ENCODE results near the gene TCL1B. TPM values are rescaled to one million over a fixed set of nuclear protein-coding genes. Genes with fewer than 3 reads are reported as not detected.

Gene TCL1B
- total and polyA plus RNA-seq, 2 of the 8 experiments (the other 6 are each of a cell fraction or from before 2014, with no cell fraction given), result 9.6 to 11.5 TPM

DNA sequence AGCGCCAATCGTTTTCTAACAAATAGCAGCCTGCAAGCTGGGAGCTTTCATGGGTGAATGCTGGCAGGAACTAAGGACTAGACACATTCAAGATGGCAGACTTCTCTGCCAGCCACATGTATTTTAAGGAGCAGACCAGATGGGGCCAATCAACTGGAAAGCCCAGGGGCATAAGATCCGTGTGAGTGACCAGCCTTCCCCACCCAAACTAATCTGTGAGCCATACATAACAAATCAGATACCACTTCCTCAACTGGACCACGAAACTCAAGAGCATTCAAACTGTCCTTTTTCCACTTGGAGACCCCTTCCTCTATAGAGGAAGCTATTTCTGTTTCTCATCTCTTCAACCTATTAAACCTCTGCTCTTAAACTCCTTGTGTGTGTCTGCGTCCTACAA is 9.7 kb downstream of the TCL1B start:
- no peak overlapping the region for H3K27ac ChIP-seq (ENCODE audit: low read depth, low read length)
- no peak overlapping the region for H2AFZ ChIP-seq (ENCODE audit: low read length)
- DNase-seq (ENCODE audit: low read depth in 1 of 2, low spot score in 2 of 2) (no peak), FAIRE-seq (no peak)
- H4K20me1 ChIP-seq (replicated peaks in 1 of 2; ENCODE audit: control insufficient read depth in 1 of 2, insufficient read depth in 2 of 2, low read length in 2 of 2), result peaks cover 1% of the 10 kb centered on the region in 2 experiments
- POLR2A ChIA-PET (ENCODE audit: partially characterized antibody), result no interaction called here
- TF ChIP-seq TCF12 (IDR thresholded peaks at IDR 0.05; ENCODE audit: low read depth, low read length), result no peak
- no peak overlapping the region for H3K4me2 ChIP-seq (ENCODE audit: insufficient read depth in 1 of 2, low read depth in 2 of 2, low read length in 2 of 2)
- H3K36me3 ChIP-seq (ENCODE audit: control insufficient read depth in 2 of 4, insufficient read depth in 4 of 4, low read length in 3 of 4), result no peaks in the 10 kb centered on the region
- no peaks in the 10 kb centered on the region for H3K79me2 ChIP-seq (ENCODE audit: control insufficient read depth in 1 of 2, insufficient read depth in 2 of 2, low read length in 2 of 2)
- no peaks in the 10 kb centered on the region for H3K79me1 ChIP-seq (ENCODE audit: low read depth, low read length)
- H3K23me2 ChIP-seq (ENCODE audit: low read depth, low read length), result no peaks in the 10 kb centered on the region
- H3K4ac ChIP-seq (replicated peaks; ENCODE audit: insufficient read length, low read depth, low read length), result no peak overlapping the region
- WGBS, 2 experiments (ENCODE audit: extremely low coverage in 1 of 2, insufficient coverage in 1 of 2, insufficient read length in 1 of 2, insufficient replicate concordance in 2 of 2, low coverage in 1 of 2, low lambda C conversion rate in 2 of 2, missing lambda C conversion rate in 1 of 2), result 84% methylated on average over 5 of the region's 5 CpGs; no CpG with 5 or more reads in 1 of the 2 experiments
- no peak overlapping the region for H3K18ac ChIP-seq (ENCODE audit: extremely low read depth, low read length)
- H3K9ac ChIP-seq (replicated peaks in 1 of 4; ENCODE audit: extremely low read depth in 1 of 4, low read depth in 3 of 4, low read length in 3 of 4), result no peak overlapping the region
- H2BK15ac ChIP-seq (ENCODE audit: low read length), result no peak overlapping the region
- no peak overlapping the region for H3K14ac ChIP-seq (ENCODE audit: insufficient read length)
- peaks cover 6 to 12% (median 7%) of the 10 kb centered on the region in 4 experiments; a peak in 6 of 7 replicates for H3K4me1 ChIP-seq (replicated peaks in 1 of 4; ENCODE audit: control insufficient read depth in 3 of 4, insufficient read depth in 4 of 4, low read length in 3 of 4)
- H3K27me3 ChIP-seq (replicated peaks in 1 of 4; ENCODE audit: control insufficient read depth in 3 of 4, extremely low read depth in 1 of 4, insufficient read depth in 3 of 4, low read length in 3 of 4), result peaks cover 13 to 37% (median 32%) of the 10 kb centered on the region in 4 experiments
- no peak overlapping the region for H4K5ac ChIP-seq (ENCODE audit: insufficient read length, low read depth, low read length)
- no peak overlapping the region for H3K23ac ChIP-seq (ENCODE audit: insufficient read length)
- no peak overlapping the region for H4K8ac ChIP-seq (ENCODE audit: extremely low read depth, insufficient read depth, low read length)
- no peak overlapping the region for H2BK120ac ChIP-seq (replicated peaks; ENCODE audit: low read depth, low read length)
- no peak overlapping the region for H3K56ac ChIP-seq (replicated peaks; ENCODE audit: insufficient read length, low read depth, low read length)
- H2AK5ac ChIP-seq (ENCODE audit: low read depth, low read length), result no peak overlapping the region
- H2BK12ac ChIP-seq (ENCODE audit: low read depth, low read length), result no peak overlapping the region
- no peak overlapping the region for H4K91ac ChIP-seq (replicated peaks; ENCODE audit: insufficient read length, low read length)
- H3K4me3 ChIP-seq (ENCODE audit: extremely low read depth in 1 of 4, insufficient read depth in 2 of 4, low read depth in 3 of 4, low read length in 4 of 4), result no peak overlapping the region
- H2BK5ac ChIP-seq (ENCODE audit: low read depth, low read length), result no peak overlapping the region
- H2BK20ac ChIP-seq (ENCODE audit: low read length), result no peak overlapping the region
- CTCF ChIA-PET (ENCODE audit: partially characterized antibody), result interaction anchor here (0.7 to 1.8 kb wide), 6 partner anchors 13 to 298 kb away, joined by 3 to 6 read pairs (median 4); no protein-coding TSS in a partner anchor
- no peaks in the 10 kb centered on the region for H3K9me3 ChIP-seq (ENCODE audit: insufficient read depth in 2 of 2, low read depth in 1 of 2, low read length in 1 of 2)
